HG03354 (cell line): ENCODE measurements around the gene CFAP97D2.
"Not testable (repeated sequence)": the region's sequence is repeated elsewhere in the genome, so short reads cannot be mapped to it uniquely, and the experiment has no call there.

ENCODE experiments used
- ATAC-seq: cut with Tn5 transposase; IDR thresholded peaks from one replicate; pipeline ENCODE4 v1.9.1; 2021; ENCODE audit warnings: mild to moderate bottlenecking; ENCODE audit not compliant: unreplicated experiment, poor library complexity, severe bottlenecking

The CFAP97D2 gene

DNA sequence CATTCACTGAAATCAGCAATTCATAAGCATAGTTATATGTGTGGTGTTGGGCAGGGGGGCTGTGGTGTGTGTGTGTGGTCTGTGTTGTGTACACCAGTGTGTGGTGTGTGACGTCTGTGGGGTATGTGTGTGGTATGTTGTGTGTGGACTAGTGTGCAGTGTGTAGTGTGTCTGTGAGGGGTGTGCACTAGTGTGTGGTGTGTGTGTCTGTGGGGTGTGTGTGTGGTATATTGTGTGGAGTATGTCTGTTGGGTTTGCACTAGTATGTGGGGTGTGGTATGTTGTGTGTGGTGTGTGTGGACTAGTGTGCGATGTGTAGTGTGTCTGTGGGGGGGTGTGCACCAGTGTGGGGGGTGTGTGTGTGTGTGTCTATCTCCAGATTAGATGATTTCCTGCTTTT, 48.5 kb downstream of the CFAP97D2 start:
- no peak for ATAC-seq

DNA sequence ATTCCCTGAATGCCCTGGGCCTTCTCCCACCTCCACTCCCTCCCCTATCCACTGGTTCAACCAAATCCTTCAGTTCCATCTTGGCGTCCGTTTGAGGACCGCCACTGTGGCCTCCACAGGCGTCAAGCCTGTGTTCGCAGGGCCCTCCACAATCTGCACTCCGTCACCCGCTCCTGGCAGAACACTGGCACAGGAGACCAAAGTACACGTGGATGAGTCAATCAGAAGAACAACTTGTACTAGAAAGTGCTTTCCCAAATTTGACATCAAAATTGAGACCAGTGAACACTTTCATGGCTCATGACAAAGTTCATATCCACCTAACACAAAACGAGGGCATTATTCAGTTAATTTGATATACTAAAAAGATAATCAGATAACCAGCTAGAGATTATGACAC, 49.1 kb downstream of the CFAP97D2 start:
- no peak for ATAC-seq

DNA sequence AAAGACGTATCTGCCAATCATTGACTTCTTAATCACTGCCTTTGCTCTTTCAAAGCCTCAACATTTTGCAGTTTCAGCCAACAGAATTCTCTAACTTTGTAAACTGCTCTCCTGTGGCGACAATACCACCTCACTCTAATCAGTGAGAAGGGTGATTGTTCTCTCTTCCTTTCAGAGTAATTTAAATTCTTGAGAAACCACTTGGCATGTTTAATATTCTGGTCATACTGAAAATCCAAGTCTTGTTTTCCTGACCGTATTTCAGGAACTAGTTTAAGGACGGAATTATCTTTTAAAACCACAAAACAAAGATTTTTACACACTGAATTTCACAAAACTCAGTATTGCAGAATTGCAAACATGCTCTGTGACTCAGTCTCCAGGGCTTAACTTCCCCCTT, 50.4 kb downstream of the CFAP97D2 start:
- ATAC-seq: no peak

DNA sequence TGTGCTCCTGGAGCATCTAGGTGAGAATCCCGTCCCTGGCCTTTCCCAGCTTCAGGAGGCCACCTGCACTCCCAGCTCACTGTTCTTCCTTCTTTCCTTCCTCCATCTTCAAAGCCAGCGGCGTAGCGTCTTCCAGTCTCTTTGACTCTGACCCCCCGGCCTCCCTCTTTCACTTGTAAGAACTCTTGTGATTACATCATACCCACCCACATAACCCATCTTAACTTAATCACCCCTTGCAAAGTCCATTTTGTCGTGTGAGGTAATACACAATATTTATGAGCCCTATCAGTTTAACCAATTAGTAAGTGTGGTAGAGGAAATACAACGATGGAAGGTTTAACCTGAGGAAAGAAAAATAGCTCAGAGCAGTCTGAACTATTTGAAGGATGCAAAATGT, 51.1 kb downstream of the CFAP97D2 start:
- ATAC-seq: no peak

DNA sequence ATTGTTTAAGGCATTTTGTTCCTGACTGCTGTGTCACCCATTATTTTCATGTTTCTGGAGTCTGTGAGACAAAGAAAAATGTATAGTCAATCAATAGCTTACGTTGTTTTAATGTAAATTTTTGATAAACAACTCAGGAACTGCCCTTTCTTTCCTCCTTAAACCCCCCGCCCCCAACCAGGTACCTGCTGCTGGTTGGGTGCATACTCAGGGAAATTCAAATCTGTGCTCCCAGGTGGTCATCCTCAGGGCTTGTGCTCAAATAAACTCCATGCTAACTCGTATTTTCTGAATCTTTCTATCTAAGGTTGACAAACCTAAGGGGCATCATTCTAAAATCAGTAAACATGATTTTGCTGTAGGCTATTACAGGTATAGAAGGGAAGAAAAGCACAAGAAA, 51.5 kb downstream of the CFAP97D2 start:
- ATAC-seq: no peak

DNA sequence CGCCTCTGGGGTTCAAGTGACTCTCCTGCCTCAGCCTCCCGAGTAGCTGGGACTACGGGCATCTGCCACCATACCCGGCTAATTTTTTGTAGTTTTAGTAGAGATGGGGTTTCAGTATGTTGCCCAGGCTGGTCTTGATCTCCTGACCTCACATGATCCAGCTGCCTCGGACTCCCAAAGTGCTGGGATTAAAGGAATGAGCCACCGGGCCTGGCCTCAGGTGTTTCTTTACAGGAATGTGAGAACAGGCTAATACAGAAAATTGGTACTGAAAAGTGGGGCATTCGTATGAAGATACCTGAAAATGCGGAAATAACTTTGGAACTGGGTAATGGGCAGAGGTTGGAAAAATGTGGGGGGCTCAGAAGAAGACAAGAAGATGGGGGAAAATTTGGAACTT, 52.8 kb downstream of the CFAP97D2 start:
- no peak for ATAC-seq

DNA sequence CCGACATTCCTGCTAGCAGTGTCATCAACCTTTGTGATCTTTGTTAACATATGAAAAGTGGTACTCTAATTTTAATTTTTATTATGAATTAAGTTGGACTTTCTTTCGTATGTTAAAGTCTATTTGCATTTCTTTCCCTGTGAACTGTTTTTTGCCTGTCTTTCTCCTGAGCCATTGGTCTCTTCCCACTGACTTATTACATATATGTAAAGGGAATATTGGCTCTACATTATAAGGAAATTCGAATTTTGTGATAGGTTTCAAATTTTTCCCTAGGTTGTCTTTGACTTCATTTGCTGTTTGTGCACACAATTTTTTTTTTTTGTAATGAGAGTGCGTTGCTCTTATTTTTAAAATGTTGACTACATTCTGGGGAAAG, 55.2 kb downstream of the CFAP97D2 start:
- no peak for ATAC-seq

DNA sequence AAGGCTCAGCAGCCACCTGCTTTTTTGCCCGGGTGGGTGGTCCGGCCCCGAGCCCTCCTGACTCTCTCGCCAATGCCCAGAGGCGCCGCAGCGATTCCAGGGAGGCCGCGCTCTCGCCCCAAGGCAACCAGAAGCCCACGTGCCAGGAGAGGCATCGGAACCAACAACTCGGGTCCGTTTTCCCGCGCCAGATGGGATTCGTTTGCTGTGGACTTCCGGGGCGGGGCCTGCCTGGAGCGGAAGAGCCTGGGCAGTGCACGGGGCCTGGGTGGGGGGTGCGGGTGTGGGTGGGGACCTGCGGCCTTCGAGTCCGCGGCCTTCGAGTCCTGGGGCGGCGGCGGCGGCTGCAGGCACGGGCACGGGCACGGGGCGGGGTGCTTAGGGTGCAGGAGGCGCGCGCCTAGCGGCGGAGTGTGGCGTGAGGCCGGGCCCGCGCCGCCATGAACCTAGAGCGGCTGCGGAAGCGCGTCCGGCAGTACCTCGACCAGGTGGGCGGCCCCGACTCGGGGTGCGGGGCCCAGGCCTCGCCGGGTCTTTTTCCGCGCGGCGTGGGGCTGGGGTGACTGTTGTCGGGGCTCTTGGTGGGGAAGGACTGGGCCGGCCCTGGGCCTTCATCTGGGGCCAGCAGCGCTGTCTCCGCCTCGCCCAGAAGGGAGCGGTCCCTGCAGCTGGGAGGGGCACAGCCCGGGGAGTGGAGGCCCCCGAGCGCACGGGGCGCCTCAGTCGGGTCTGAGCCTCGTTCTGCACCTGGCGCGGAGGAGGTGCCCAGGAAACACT, 55.8 kb downstream of the CFAP97D2 start, which contains the start of gene CDC16:
CDC16 (plus strand) TSS at position 253 of the 777 bp plus-strand sequence; CDS start at position 441, 188 bp downstream.
- ATAC-seq: peak; percentile 90

DNA sequence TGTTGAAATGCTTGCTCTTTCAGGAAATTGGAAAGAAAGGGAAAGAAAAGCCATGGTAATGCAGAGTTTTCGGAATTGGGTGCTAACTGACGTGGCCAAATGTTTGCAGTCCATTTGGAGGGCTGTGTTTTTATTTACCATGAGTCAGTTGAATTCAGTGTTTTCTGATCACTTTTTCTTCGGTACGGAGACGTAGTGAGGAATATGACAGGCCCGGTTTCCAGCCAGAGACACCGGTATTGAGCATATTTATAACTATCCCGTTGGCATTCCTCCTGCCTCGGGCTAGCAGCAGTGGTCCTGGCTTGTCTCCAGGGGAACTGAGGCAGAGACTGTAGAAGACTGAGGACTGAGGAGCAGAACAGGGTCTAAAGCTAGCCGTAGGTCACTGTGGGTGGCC, 56.6 kb downstream of the CFAP97D2 start:
- no peak for ATAC-seq

DNA sequence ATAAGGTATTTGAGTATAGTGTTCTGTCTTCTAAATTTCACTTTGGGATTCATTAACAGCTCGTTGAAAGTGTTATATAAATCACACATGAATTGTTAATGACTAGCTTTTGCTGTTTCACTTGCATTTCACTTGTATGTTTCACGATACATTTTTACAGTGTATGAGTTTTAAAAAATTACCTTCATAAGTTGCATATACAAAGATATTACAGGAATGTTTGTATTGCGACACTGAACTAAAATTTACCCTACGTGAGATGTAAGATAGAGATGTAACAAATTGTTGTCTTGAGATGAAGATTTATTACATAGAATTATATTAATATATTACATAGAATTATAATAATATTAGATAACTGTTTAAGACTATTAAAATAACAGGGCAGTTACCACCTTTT, 57.2 kb downstream of the CFAP97D2 start:
- no peak for ATAC-seq

DNA sequence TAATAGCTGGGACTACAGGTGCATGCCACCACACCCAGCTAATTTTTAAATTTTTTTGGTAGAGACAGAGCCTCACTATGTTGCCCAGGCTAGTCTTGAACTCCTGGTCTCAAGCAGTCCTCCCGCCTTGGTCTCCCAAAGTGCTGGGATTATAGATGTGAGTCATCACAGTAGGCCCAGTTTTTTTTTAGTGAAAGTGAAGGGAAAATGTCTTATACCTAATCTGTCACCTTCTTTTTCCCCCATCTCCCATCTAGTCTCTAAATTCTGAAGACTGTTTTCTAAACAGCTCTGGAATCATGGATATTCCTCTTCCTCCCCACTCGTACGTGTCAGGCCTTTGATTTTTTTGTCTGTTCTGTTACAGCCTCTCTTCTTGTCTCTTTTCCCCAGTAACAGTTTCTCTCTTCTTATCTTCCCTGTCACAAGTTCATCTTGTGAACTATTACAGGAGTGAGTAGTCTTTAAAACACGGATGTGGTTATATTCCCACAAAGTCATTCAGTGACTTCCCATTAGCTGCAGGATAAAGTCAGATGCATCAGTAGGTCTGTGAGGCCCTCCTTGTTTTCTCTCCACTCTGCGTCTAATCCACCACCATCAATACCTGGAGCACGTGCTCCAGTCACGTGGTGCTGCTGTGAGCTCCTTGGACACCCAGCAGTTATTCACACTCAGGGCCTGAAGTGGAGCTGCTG, 58.5 kb downstream of the CFAP97D2 start:
- no peak for ATAC-seq

DNA sequence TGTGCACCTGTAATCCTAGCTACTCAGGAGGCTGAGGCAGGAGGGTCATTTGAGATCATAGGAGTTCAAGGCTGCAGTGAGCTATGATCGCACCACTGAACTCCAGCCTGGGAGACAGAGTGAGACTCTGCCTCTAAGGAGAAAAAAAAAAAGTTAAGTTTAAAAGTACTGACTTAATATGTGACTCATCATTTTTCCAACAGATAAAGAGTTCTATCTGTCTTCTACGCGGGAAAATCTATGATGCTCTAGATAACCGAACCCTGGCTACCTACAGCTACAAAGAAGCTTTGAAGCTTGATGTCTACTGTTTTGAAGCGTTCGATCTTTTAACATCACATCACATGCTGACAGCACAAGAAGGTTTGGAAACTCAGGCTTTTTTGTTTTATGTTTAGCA, 62.9 kb downstream of the CFAP97D2 start:
- no peak for ATAC-seq

DNA sequence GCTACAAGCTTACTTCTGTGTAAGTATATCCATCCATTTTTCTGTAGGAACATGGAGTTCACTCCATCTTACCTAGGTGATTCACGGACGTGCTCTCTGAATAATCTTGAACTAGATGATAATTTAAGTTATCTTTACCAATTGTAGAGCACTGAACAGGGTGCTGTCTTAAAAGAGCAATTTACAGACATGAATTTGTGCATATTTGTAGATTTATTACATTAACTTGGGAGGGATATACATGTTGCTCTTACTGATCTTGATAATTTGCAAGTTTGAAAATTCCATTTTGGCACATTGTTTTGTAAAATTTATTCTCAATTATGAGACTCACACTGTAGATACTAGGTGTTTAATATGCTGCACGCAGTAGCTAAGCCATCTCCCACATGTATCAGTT, 64.9 kb downstream of the CFAP97D2 start:
- no peak for ATAC-seq

DNA sequence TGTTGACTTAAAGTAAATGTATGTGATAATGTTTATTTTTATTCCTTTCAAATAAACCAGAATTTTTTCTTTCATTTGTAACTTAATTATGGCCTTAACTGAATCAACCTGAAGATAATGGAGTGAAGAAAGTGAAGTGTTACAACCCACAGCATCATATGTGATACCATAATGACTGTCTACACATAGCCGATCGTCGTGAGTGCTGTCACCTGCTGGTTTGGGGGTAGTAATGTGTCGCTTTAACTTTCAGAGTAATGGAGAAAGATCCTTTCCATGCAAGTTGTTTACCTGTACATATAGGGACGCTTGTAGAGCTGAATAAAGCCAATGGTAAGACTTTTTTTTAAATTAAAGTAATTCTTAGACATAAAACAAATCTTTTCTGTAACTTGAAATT, 65.6 kb downstream of the CFAP97D2 start:
- ATAC-seq: no peak

DNA sequence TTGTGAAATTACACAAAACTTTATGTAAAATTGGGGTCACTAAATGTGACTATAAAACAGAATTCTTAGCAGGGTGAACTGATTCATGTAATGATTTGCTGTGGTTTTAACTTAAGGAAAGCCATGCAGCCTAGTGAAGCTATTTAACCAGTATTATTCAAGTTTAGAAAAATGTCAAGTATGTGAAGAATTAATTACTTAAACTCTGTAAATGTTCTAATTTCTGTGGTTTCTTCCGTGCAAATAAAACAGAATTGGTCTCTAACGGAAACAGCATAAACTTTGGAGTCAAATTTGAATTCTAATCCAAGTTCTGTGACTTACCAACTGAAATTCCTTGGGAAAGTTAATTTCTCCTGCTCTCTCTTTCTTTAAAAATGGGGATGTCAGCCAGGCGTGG, 69.0 kb downstream of the CFAP97D2 start:
- no peak for ATAC-seq

DNA sequence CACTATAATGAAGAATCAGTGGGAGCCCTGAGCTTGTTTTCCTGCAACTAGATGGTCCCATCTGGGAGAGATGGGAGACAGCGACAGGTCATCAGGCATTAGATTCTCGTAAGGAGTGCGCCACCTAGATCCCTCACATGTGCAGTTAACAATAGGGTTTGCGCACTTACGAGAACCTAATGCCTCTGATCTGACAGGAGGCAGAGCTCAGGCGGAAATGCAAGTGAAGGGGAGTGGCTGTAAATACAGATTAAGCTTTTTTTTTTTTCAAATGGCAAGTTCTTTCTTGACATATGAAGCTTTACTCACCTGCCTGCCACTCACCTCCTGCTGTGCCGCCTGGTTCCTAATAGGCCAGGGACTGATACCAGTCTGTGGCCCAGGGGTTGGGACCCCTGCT, 70.0 kb downstream of the CFAP97D2 start:
- ATAC-seq: no peak

DNA sequence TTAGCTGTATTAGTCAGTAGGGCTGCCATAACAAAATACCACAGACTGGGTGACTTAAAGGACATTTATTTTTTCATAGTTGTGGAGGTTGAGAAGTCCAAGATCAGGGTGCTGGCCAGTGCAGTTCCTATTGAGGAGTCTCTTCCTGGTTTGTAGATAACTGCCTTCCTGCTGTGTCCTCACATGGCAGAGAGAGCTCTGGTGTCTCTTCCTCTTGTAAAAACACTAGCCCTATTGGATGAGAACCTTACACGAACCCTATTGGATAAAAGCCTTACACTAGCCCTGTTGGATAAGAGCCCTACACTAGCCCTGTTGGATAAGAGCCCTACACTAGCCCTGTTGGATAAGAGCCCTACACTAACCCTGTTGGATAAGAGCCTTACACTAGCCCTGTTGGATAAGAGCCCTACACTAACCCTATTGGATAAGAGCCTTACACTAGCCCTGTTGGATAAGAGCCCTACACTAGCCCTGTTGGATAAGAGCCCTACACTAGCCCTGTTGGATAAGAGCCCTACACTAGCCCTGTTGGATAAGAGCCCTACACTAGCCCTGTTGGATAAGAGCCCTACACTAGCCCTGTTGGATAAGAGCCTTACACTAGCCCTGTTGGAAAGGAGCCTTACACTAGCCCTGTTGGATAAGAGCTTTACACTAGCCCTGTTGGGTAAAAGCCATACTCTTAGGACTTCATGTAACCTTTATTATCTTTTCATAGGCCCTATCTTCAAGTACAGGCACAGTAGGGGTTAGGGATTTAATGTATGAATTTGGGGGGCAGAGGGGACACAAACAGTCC, 72.8 kb downstream of the CFAP97D2 start:
- ATAC-seq: not testable (repeated sequence)

DNA sequence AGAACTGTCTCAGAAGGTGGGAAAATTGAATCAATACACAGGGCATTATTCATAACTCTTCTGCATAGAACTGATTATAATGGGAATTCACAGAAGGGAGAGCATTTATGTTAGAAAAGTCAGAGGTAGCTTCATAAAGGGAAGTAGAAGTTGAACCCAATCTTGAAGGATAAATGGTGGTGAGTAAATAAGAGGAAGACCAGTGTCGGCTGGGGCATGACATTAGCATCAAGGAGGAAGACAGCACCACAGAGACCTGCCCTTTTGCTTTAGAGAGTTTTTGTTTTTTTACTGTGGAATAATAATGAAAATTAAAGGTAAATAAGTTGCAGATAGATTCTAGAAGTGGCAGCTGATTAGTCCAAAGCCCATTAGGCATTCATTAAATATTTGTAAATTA, 77.5 kb downstream of the CFAP97D2 start:
- ATAC-seq: no peak

DNA sequence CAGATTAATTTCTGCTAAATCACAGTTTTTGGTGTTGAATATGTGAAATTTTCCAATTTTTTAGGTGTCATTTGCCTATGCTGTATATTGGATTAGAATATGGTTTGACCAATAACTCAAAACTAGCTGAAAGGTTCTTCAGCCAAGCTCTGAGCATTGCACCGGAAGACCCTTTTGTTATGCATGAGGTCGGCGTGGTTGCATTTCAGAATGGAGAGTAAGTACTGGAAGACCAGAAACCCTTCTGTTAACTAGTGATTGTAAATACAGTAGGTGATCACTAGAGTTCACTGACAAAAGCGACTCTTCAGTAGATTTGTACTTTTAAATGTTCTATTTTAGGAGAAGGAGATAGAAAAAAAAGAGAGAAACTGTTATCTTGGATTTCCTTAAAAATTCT, 78.0 kb downstream of the CFAP97D2 start:
- no peak for ATAC-seq

DNA sequence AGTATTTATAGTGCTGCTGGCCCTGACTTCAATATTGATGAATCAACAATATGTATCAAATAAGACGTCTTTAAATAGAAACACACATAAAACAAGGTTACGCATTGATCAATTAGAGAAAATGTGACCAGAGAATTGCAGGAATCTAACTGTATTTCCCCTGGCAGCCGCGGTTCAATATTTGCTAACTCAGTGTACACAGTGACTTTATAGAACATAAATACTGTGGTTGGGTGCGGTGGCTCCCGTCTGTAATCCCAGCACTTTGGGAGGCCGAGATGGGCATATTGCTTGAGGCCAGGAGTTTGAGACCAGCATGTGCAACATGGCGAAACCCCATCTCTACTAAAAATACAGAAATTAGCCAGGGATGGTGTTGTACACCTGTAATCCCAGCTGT, 79.5 kb downstream of the CFAP97D2 start:
- ATAC-seq: no peak

DNA sequence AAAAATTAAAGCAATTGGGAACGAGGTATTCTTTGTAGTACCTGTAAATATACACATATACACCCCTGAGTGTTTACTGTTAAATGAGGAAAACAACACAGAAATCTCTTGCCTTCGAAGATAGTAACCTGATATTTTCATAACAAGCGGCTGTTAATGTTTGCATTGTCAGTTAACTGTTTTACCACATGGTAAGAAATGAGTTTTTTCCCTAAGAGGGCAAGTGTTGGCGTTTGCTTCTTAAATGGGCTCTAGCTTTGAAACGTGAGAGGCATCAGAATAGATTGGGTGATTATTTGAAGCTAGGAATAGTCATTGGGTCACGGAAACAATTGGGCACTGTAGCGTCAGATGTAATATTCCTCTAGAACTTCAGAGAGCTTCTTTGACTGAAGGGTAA, 80.3 kb downstream of the CFAP97D2 start:
- no peak for ATAC-seq
